Measurements from ENCODE around the gene A2M. TPM values are rescaled to one million over a fixed set of nuclear protein-coding genes. Genes with fewer than 3 reads are reported as not detected.

The A2M gene
- total and polyA plus RNA-seq, 9 of the 15 experiments (the other 6 are each of a cell fraction or from before 2014, with no cell fraction given), result 0.08 to 2.3 TPM; not detected in 7

DNA sequence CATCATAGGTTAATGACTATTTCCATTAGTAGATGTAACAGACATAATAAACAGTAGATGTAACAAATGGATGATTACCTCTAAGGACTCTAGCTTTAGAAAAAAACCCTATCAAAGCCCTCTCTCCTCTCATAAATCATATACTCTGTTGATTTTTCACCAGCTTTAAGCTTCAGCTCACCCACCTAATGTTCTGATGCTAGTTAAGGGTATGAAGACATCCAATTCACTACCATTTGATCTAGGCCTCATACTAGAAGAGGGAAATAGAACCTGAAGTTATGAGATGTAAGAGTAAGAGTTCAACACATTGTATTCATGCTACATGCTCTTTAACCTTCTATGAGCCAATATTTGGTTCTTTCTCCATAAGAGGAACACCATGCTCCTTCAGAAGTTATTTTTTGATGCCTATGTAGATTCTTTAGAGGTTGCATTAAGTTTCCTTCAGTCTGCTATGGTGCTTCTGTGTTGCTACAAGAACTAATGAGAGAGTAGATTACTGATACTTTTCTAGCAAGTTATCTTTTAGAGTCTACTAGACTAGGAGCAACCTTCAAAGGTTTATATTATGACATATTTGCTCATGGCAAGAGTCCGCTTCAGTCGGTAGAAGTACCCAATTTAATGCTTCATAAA is 16.0 kb downstream of the A2M start (continued):
- TF ChIP-seq ZBTB2 (IDR thresholded peaks at IDR 0.05), result no peak

GRCh38 chr12:9098463-9099026 is 17.2 kb downstream of the A2M start:
- Histone ChIP-seq H3K79me2 (ENCODE audit: control insufficient read depth, insufficient read depth, low read length) (no peaks in the 10 kb centered on the region), H3K4me3 (no peak overlapping the region), H3K36me3 (ENCODE audit: control insufficient read depth, insufficient read depth, low read length) (no peaks in the 10 kb centered on the region), H4K20me1 (replicated peaks; ENCODE audit: control insufficient read depth, insufficient read depth, low read length) (no peaks in the 10 kb centered on the region), H3K9ac (ENCODE audit: insufficient read depth in 1 of 2, low read depth in 2 of 2, low read length in 2 of 2) (no peak overlapping the region), H2AFZ (ENCODE audit: low read depth, low read length) (no peak overlapping the region), H3K9me1 (ENCODE audit: control insufficient read depth, insufficient read depth, low read length) (no peaks in the 10 kb centered on the region), H3K9me3 (replicated peaks; ENCODE audit: control insufficient read depth, insufficient read depth, low read depth, low read length) (no peaks in the 10 kb centered on the region), H3K27me3 (ENCODE audit: control insufficient read depth in 2 of 2, insufficient read depth in 2 of 2, low read length in 2 of 2) (peaks cover 0 to 4% of the 10 kb centered on the region in 2 experiments; a peak in 1 of 5 replicates), H3K27ac (ENCODE audit: extremely low read depth, low read depth, low read length) (no peak overlapping the region), H3K4me2 (ENCODE audit: insufficient read depth, low read length) (no peak overlapping the region), H3K4me1 (replicated peaks in 1 of 2; ENCODE audit: control insufficient read depth in 2 of 2, insufficient read depth in 2 of 2, low read length in 2 of 2) (no peaks in the 10 kb centered on the region)
- no peak for FAIRE-seq
- WGBS (ENCODE audit: insufficient coverage, low coverage, missing lambda C conversion rate), result 0% methylated on average over 14 of the region's 14 CpGs
- in situ Hi-C loops (cut with MboI) (no loop called here), intact Hi-C loops (cut with micrococcal nuclease) (no loop called here)
- ChIA-PET POLR2A (interaction anchor here (1.0 to 1.4 kb wide), 2 partner anchors 18 to 20 kb away, joined by 3 to 4 read pairs; no protein-coding TSS in a partner anchor), CTCF (ENCODE audit: low intra/inter-chr PET ratio) (no interaction called here)
- BruUV-seq (replicated peaks), result no TSS peak
- ATAC-seq, result no peak
- no peak for DNase-seq (ENCODE audit: extremely low read depth in 1 of 4, low spot score in 3 of 4)
- TF ChIP-seq HOXB6 (CRISPR knock-in tag; IDR thresholded peaks at IDR 0.05; ENCODE audit: borderline replicate concordance) (no peak), ELK3 (CRISPR knock-in tag; IDR thresholded peaks at IDR 0.05) (no peak), HNRNPH1 (optimal IDR thresholded peaks at IDR 0.05; ENCODE audit: low read depth, low read length) (no peak), KDM1A (IDR thresholded peaks at IDR 0.05) (no peak), FOXJ3 (CRISPR knock-in tag; IDR thresholded peaks at IDR 0.05) (no peak), ZNF121 (CRISPR knock-in tag; conservative IDR thresholded peaks at IDR 0.05) (no peak), SMARCC2 (IDR thresholded peaks at IDR 0.05; ENCODE audit: low read depth) (no peak), LARP7 (IDR thresholded peaks at IDR 0.05) (no peak), SUPT5H (IDR thresholded peaks at IDR 0.05) (no peak), ZNF431 (CRISPR knock-in tag; IDR thresholded peaks at IDR 0.05) (no peak), GATAD2B (IDR thresholded peaks at IDR 0.05; ENCODE audit: borderline replicate concordance) (no peak)
- TF ChIP-seq, protein P1, sequence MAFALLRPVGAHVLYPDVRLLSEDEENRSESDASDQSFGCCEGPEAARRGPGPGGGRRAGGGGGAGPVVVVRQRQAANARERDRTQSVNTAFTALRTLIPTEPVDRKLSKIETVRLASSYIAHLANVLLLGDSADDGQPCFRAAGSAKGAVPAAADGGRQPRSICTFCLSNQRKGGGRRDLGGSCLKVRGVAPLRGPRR (CRISPR knock-in tag; IDR thresholded peaks at IDR 0.05), result no peak
- TF ChIP-seq, protein P2, sequence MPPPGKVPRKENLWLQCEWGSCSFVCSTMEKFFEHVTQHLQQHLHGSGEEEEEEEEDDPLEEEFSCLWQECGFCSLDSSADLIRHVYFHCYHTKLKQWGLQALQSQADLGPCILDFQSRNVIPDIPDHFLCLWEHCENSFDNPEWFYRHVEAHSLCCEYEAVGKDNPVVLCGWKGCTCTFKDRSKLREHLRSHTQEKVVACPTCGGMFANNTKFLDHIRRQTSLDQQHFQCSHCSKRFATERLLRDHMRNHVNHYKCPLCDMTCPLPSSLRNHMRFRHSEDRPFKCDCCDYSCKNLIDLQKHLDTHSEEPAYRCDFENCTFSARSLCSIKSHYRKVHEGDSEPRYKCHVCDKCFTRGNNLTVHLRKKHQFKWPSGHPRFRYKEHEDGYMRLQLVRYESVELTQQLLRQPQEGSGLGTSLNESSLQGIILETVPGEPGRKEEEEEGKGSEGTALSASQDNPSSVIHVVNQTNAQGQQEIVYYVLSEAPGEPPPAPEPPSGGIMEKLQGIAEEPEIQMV (tag; conservative IDR thresholded peaks at IDR 0.05; ENCODE audit: low read depth), result no peak

All from K562 (cell line).